CD4-positive, alpha-beta T cell (primary cell): ENCODE measurements around the gene ARID1B. TPM values are rescaled to one million over a fixed set of nuclear protein-coding genes. Genes with fewer than 3 reads are reported as not detected.
A peak's percentile ranks its signal among the peaks of the same experiment; 100 is the strongest.

Source experiments
- ATAC-seq: fragments of 200-7000 bp; cut with Tn5 transposase; one replicate; pipeline ENCODE4 v1.10.0; 2022; ENCODE audit warnings: mild to moderate bottlenecking; ENCODE audit not compliant: poor library complexity
- CTCF ChIA-PET: fragments of 350-600 bp; sonication (Branson Sonifier 250); formaldehyde crosslinking; loops from one replicate; lab custom pipeline; 2021; ENCODE audit warnings: antibody characterized with exemption, inconsistent platforms; lab: Charles Lee
- POLR2A ChIA-PET: fragments of 350-600 bp; sonication (Branson Sonifier 250); formaldehyde crosslinking; loops from one replicate; lab custom pipeline; 2021; ENCODE audit warnings: antibody characterized with exemption, inconsistent platforms; lab: Charles Lee
- DNase-seq, 14 experiments: peaks; one replicate each; pipeline ENCODE4 v3.0.0-alpha.2; 2013 to 2020; ENCODE audit warnings: mixed read lengths in 2 of 14
- H3K27ac ChIP-seq, 2 donors: one replicate each; pipeline versions ENCODE4 v1.5.1 to v1.7.0; 2013; ENCODE audit warnings: low read length in 2 of 2, low read depth in 1 of 2, mild to moderate bottlenecking in 1 of 2
- H3K27me3 ChIP-seq, 2 experiments: 1 replicate in 1 of 2; 2 replicates in 1 of 2; pipeline versions ENCODE4 v1.6.1 to v1.7.0; 2013; ENCODE audit warnings: low read length in 2 of 2, control low read depth in 1 of 2, mild to moderate bottlenecking in 1 of 2, moderate library complexity in 1 of 2; ENCODE audit not compliant: insufficient read depth in 2 of 2, control insufficient read depth in 1 of 2
- H3K36me3 ChIP-seq: one replicate; pipeline ENCODE4 v1.6.1; 2013; ENCODE audit warnings: low read length, control low read depth; ENCODE audit not compliant: insufficient read depth
- H3K4me1 ChIP-seq: one replicate; pipeline ENCODE4 v1.6.1; 2013; ENCODE audit warnings: low read length, control low read depth; ENCODE audit not compliant: insufficient read depth
- H3K4me3 ChIP-seq: one replicate; pipeline ENCODE4 v1.5.1; 2013; ENCODE audit warnings: mild to moderate bottlenecking, low read length, moderate library complexity
- H3K9me3 ChIP-seq, 2 experiments: 1 replicate in 1 of 2; 2 replicates in 1 of 2; pipeline versions ENCODE4 v1.6.1 to v1.7.0; 2013; ENCODE audit warnings: low read length in 2 of 2, mild to moderate bottlenecking in 2 of 2, control low read depth in 1 of 2, moderate library complexity in 1 of 2; ENCODE audit not compliant: control insufficient read depth in 1 of 2, insufficient read depth in 1 of 2
- H3K27ac Mint-ChIP-seq: one replicate; pipeline ENCODE4 v1.8.0; 2020; ENCODE audit warnings: mixed read lengths
- H3K27me3 Mint-ChIP-seq: one replicate; pipeline ENCODE4 v1.8.0; 2021; ENCODE audit warnings: mixed read lengths
- H3K36me3 Mint-ChIP-seq: one replicate; pipeline ENCODE4 v1.8.0; 2021; ENCODE audit warnings: low read depth, mixed read lengths
- H3K4me1 Mint-ChIP-seq: one replicate; pipeline ENCODE4 v1.8.0; 2021; ENCODE audit warnings: low read depth, mixed read lengths
- H3K4me3 Mint-ChIP-seq: one replicate; pipeline ENCODE4 v1.8.0; 2020; ENCODE audit warnings: mild to moderate bottlenecking, mixed read lengths
- H3K9me3 Mint-ChIP-seq: one replicate; pipeline ENCODE4 v1.8.0; 2020; ENCODE audit warnings: mixed read lengths
- CTCF ChIP-seq: fragments of 200-600 bp; IDR thresholded peaks from one replicate; pipeline ENCODE4 v1.8.0; 2022; ENCODE audit warnings: antibody characterized with exemption, mild to moderate bottlenecking
- intact Hi-C, 2 experiments: fragments of 100-400 bp; cut with DNase I in 1 of 2; cut with micrococcal nuclease in 1 of 2; formaldehyde crosslinking; loops; one replicate each; pipeline versions ENCODE4 v1.15.1 to v1.9.0; 2023 to 2025; cut with DNase I, micrococcal nuclease
- microRNA-seq: library from miRNA; unstranded; fragments of <30 nt; microRNA quantifications from one replicate; pipeline ENCODE4 v1.2.0, GENCODE V29; 2021; ENCODE audit warnings: borderline microRNAs expressed, borderline replicate concordance
- total RNA-seq, 174 experiments: library from RNA in 2 of 174; stranded (reverse) in 2 of 174; gene quantifications; one replicate each; pipeline ENCODE4 v1.2.3 and lab custom pipeline; 2021 to 2026

The ARID1B gene
- total RNA-seq, 2 experiments from 2014 or later = 120 to 125 TPM

- Mint-ChIP-seq H3K27me3 (peaks cover 5% of the 10 kb centered on the region), H3K4me3 (no peak overlapping the region), H3K9me3 (no peaks in the 10 kb centered on the region), H3K4me1 (peaks cover 6% of the 10 kb centered on the region), H3K27ac (no peak overlapping the region), H3K36me3 (no peaks in the 10 kb centered on the region)
- TF ChIP-seq CTCF = no peak
- Histone ChIP-seq H3K9me3 (peaks cover 0 to 4% of the 10 kb centered on the region in 2 experiments), H3K36me3 (no peaks in the 10 kb centered on the region), H3K27me3 (peaks cover 0 to 8% of the 10 kb centered on the region in 2 experiments), H3K4me3 (no peak overlapping the region), H3K4me1 (peaks cover 21% of the 10 kb centered on the region), H3K27ac (no peak overlapping the region)
- POLR2A ChIA-PET = no interaction called here
- DNase-seq (no peak), ATAC-seq (no peak)
- CTCF ChIA-PET = no interaction called here
- intact Hi-C loops = no loop called here
These were observed 477.9 kb downstream of the ARID1B start for GRCh38 chr6:157255079-157255478.

- H3K9me3 ChIP-seq = peaks cover 0 to 4% of the 10 kb centered on the region in 2 experiments
- H3K27ac ChIP-seq = no peak overlapping the region
- DNase-seq (peak in 6 of 14 experiments; percentile 8 to 76 (median 32)), ATAC-seq (peak; percentile 57)
- H3K9me3 Mint-ChIP-seq = no peaks in the 10 kb centered on the region
- H3K27ac Mint-ChIP-seq = no peak overlapping the region
- no peak overlapping the region for H3K4me3 Mint-ChIP-seq
- H3K27me3 ChIP-seq = peaks cover 0 to 8% of the 10 kb centered on the region in 2 experiments
- peaks cover 6% of the 10 kb centered on the region for H3K4me1 Mint-ChIP-seq
- H3K36me3 Mint-ChIP-seq = no peaks in the 10 kb centered on the region
- no peak for TF ChIP-seq CTCF
- H3K4me3 ChIP-seq = no peak overlapping the region
- intact Hi-C loops = no loop called here
- H3K36me3 ChIP-seq = no peaks in the 10 kb centered on the region
- CTCF ChIA-PET = no interaction called here
- peaks cover 5% of the 10 kb centered on the region for H3K27me3 Mint-ChIP-seq
- POLR2A ChIA-PET = interaction anchor here (1.0 to 1.1 kb wide), 2 partner anchors 15 to 16 kb away, joined by 3 read pairs; no protein-coding TSS in a partner anchor
- H3K4me1 ChIP-seq = peaks cover 21% of the 10 kb centered on the region
These were observed 481.7 kb downstream of the ARID1B start for GRCh38 chr6:157258878-157259277.

- Mint-ChIP-seq H3K36me3 (no peaks in the 10 kb centered on the region), H3K27me3 (peaks cover 5% of the 10 kb centered on the region), H3K4me1 (peaks cover 6% of the 10 kb centered on the region), H3K4me3 (no peak overlapping the region), H3K9me3 (no peaks in the 10 kb centered on the region), H3K27ac (no peak overlapping the region)
- peaks cover 0 to 8% of the 10 kb centered on the region in 2 experiments for H3K27me3 ChIP-seq
- ChIA-PET POLR2A (interaction anchor here (1.0 to 1.1 kb wide), 2 partner anchors 15 to 16 kb away, joined by 3 read pairs; no protein-coding TSS in a partner anchor), CTCF (no interaction called here)
- no peak for ATAC-seq
- intact Hi-C loops = no loop called here
- peaks cover 21% of the 10 kb centered on the region for H3K4me1 ChIP-seq
- no peak for DNase-seq
- no peaks in the 10 kb centered on the region for H3K36me3 ChIP-seq
- TF ChIP-seq CTCF = no peak
- H3K4me3 ChIP-seq = no peak overlapping the region
- H3K9me3 ChIP-seq = peaks cover 0 to 4% of the 10 kb centered on the region in 2 experiments
- H3K27ac ChIP-seq = no peak overlapping the region
These were observed 482.3 kb downstream of the ARID1B start for GRCh38 chr6:157259443-157259842.

Small RNA genes within 50 kb of the gene (microRNA-seq; reads per million reads assigned to microRNA genes)
- not detected for gene MIR4466
